GM12801 (cell line): ENCODE measurements around the gene TLL2.

ENCODE experiments used
- TF ChIP-seq, protein P1 (sequence below): IDR thresholded peaks from one replicate; pipeline ENCODE4 v1.5.1; 2011; ENCODE audit warnings: control low read depth; ENCODE audit not compliant: insufficient read length; ENCODE audit errors: extremely low read depth

The TLL2 gene

DNA sequence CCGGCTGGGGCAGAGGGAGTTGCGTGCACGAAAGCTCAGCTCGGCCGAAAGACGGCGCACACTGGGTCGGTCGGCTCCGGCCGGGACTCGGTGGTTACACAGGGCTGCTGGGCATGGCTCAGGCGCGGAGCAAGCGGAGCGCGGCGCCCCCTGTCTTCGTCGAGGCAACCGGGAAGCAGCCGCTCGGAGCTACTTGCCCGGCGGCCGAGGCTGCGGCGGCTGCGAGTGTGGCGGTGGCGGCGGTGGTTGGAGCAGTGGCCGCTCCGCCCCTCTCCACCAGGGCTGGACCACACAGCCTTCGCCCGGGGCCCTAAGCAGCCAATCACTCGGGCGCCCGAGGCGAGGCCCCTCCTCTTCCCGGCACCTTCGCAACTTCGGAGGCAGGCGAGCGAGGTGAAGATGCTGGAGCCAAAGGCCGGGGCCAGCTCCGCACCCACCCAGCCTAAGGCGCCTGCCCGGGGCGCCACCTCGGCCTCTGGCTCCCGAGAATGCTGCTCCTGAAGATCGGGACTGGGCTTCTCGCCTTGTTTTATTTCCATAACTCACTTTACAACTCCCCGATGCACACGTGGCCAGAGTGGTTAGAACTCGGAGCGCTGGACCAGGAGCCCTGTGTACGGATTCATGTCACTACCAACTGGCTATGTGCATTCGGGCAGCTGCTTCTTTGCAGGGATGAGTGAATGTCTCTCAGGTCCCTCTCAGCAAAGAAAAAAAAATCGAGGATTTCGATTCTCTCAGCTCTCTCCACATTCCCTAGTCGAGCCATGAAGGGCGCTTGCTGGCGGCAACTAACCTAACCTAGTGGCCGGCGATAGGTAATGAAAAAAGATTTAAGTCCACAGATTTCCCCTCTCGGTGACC is at the start of gene TLL2:
Gene TLL2, minus strand, starts transcription at position 229 of the 864 bp plus-strand sequence. CDS start 241 bp downstream, outside the sequence.
- TF ChIP-seq, protein P1, sequence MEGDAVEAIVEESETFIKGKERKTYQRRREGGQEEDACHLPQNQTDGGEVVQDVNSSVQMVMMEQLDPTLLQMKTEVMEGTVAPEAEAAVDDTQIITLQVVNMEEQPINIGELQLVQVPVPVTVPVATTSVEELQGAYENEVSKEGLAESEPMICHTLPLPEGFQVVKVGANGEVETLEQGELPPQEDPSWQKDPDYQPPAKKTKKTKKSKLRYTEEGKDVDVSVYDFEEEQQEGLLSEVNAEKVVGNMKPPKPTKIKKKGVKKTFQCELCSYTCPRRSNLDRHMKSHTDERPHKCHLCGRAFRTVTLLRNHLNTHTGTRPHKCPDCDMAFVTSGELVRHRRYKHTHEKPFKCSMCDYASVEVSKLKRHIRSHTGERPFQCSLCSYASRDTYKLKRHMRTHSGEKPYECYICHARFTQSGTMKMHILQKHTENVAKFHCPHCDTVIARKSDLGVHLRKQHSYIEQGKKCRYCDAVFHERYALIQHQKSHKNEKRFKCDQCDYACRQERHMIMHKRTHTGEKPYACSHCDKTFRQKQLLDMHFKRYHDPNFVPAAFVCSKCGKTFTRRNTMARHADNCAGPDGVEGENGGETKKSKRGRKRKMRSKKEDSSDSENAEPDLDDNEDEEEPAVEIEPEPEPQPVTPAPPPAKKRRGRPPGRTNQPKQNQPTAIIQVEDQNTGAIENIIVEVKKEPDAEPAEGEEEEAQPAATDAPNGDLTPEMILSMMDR = no peak

DNA sequence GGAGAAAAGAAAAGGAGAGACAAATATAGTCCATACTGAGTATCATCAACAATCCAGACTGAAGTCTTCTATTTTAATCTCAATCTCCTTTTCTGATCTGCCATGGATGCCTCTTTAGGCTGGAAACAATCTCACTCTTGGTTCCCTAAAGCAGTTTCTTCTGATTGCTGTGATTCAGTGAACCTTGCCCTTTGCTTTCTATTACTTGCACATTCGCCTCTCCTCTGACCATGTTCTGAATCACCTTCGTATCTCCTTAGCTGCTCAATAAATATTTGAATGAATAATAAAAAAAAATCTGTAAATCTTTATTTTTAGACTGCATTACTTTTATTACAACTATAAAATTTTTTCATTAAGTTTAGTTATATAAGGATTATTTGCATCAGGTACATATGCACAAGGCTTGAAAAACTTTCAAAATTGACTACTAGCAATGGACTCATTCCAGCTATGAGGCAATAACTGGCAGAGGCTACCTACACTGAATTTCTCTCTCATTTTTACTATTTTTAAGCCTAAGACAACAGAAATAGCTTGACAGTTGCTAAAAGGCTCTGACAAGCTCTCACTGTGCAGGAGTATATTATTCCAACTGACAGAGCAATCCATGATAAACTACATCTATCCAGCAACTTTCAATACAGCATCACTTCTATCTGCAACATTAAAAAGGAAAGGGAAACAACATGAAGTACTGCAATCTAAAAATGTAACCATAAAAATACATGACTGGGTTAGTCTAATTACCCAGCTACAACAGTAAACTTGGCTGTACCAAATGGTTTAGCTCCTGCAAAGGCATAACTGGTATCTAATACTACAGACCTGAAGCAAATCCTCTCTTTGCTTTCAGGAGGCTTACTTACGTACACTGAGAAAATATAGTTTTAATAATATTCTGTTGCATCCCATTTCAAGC is 47.5 kb upstream of the TLL2 start:
- TF ChIP-seq, protein P1 = no peak

GRCh38 chr10:96560489-96560888 is 46.8 kb upstream of the TLL2 start:
- TF ChIP-seq, protein P1 = no peak

GRCh38 chr10:96556003-96556402 is 42.3 kb upstream of the TLL2 start:
- TF ChIP-seq, protein P1 = no peak

GRCh38 chr10:96555330-96555729 is 41.6 kb upstream of the TLL2 start:
- TF ChIP-seq, protein P1 = no peak

DNA sequence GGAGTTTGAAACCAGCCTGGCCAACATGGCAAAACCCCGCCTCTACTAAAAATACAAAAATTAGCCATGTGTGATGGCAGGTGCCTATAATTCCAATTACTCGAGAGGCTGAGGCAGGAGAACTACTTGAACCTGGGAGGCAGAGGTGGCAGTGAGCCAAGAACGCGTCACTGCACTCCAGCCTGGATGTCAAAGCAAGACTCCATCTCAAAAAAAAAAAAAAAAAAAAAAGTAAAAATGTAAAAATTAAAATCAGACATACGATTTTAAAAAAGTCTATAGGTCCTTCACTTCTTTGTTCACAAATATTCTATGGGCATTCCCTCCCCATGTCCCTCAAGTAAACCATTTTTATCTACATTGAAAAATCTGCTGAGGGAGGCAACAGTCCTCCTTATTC is 34.9 kb upstream of the TLL2 start:
- TF ChIP-seq, protein P1 = no peak

DNA sequence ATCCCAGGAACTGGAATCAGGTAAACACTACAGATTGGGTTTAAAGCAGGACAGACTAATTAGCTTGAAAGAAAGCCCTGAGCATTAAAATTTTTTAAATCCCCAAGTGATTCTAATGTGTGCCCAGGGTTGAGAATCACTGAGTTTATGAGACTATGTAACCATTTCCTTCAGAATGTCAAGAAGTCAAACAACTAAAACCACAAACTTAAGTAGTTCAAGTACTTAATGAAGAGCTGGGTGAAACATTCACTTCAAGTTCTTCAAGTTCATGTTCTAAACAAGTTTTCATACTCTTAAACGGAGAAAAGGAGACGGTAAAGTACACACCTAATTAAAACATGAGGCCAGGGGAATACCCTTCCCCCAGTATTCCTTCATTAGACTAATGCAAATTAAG is 28.2 kb upstream of the TLL2 start:
- TF ChIP-seq, protein P1 = no peak
